HepG2 (cell line): ENCODE results near the gene TLE1.
"Not testable (repeated sequence)": the region's sequence is repeated elsewhere in the genome, so short reads cannot be mapped to it uniquely, and the experiment has no call there.

ENCODE experiments used
- BCL6 ChIP-seq: IDR thresholded peaks from 2 replicates; pipeline ENCODE4 v1.6.1; 2016; ENCODE audit warnings: missing genetic modification reagents, missing compliant biosample characterization
- CSRNP2 ChIP-seq: sonication (generic); formaldehyde crosslinking; conservative IDR thresholded peaks from 2 replicates; pipeline ENCODE4 v1.8.0; 2022; ENCODE audit warnings: low read depth, missing genetic modification reagents
- CTCF ChIP-seq: sonication (generic); formaldehyde crosslinking; IDR thresholded peaks from 2 replicates; pipeline ENCODE4 v1.5.0; 2020; ENCODE audit warnings: mild to moderate bottlenecking, missing genetic modification reagents, moderate library complexity
- HOXA3 ChIP-seq: sonication (generic); formaldehyde crosslinking; IDR thresholded peaks from 2 replicates; pipeline ENCODE4 v1.5.0; 2020; ENCODE audit warnings: missing genetic modification reagents
- NR3C1 ChIP-seq: sonication (generic); formaldehyde crosslinking; IDR thresholded peaks from 2 replicates; pipeline ENCODE4 v1.4.0; 2020; ENCODE audit warnings: missing genetic modification reagents
- POLR2A ChIP-seq, 2 experiments: IDR thresholded peaks; 2 replicates each; pipeline ENCODE4 v1.6.1; 2011; ENCODE audit warnings: low read depth in 2 of 2, low read length in 2 of 2, mild to moderate bottlenecking in 1 of 2, moderate library complexity in 1 of 2; ENCODE audit not compliant: insufficient read depth in 1 of 2
- RBAK ChIP-seq: sonication (generic); formaldehyde crosslinking; IDR thresholded peaks from 2 replicates; pipeline ENCODE4 v1.5.1; 2020; ENCODE audit warnings: mild to moderate bottlenecking, missing genetic modification reagents
- SIN3A ChIP-seq: IDR thresholded peaks from 2 replicates; pipeline ENCODE4 v1.6.1; 2011; ENCODE audit warnings: low read depth, mild to moderate bottlenecking, control low read depth, low read length, borderline replicate concordance
- TAF15 ChIP-seq: fragments of 200-400 bp; formaldehyde crosslinking; IDR thresholded peaks from one replicate; pipeline ENCODE4 v1.6.1; 2018; ENCODE audit warnings: mild to moderate bottlenecking, low read depth, low read length; ENCODE audit not compliant: poor library complexity, severe bottlenecking
- ZBTB39 ChIP-seq: sonication (generic); formaldehyde crosslinking; IDR thresholded peaks from 2 replicates; pipeline ENCODE4 v1.5.0; 2020; ENCODE audit warnings: missing genetic modification reagents
- ZMAT5 ChIP-seq: sonication (generic); formaldehyde crosslinking; IDR thresholded peaks from 2 replicates; pipeline ENCODE4 v1.5.0; 2020; ENCODE audit warnings: mild to moderate bottlenecking, low read depth, missing genetic modification reagents, borderline replicate concordance

- not testable (repeated sequence) for TF ChIP-seq POLR2A (IDR thresholded peaks at IDR 0.05; ENCODE audit: insufficient read depth in 1 of 2, low read depth in 2 of 2, low read length in 2 of 2); CSRNP2 (CRISPR knock-in tag); ZMAT5 (CRISPR knock-in tag); HOXA3 (CRISPR knock-in tag); CTCF (CRISPR knock-in tag); SIN3A; NR3C1 (CRISPR knock-in tag); RBAK (CRISPR knock-in tag); BCL6; ZBTB39; TAF15
Observed at GRCh38 chr9:81689093-81689342, 329 bp downstream of the TLE1 start.
